Spinal cord (tissue), 10 donors: ENCODE data around the gene TLE3. TPM values are rescaled to one million over a fixed set of nuclear protein-coding genes. Genes with fewer than 3 reads are reported as not detected.

Experiments
- DNase-seq, 6 donors: peaks; one replicate each; pipeline versions ENCODE4 v3.0.0 to v3.0.0-alpha.2; 2013 to 2015; ENCODE audit warnings: low spot score in 6 of 6, low read depth in 4 of 6
- H3K27ac ChIP-seq: one replicate; pipeline ENCODE4 v1.5.1; 2013; ENCODE audit warnings: low read depth, low read length, control low read depth
- H3K27me3 ChIP-seq: one replicate; pipeline ENCODE4 v1.6.1; 2013; ENCODE audit warnings: low read length; ENCODE audit not compliant: control insufficient read depth, insufficient read depth
- H3K36me3 ChIP-seq: one replicate; pipeline ENCODE4 v1.6.1; 2013; ENCODE audit warnings: low read length; ENCODE audit not compliant: control insufficient read depth, insufficient read depth
- H3K4me1 ChIP-seq: one replicate; pipeline ENCODE4 v1.6.1; 2013; ENCODE audit warnings: low read length; ENCODE audit not compliant: control insufficient read depth, insufficient read depth
- H3K4me3 ChIP-seq: one replicate; pipeline ENCODE4 v1.5.1; 2013; ENCODE audit warnings: low read depth, low read length, control low read depth
- H3K9me3 ChIP-seq: one replicate; pipeline ENCODE4 v1.6.1; 2013; ENCODE audit warnings: low read length; ENCODE audit not compliant: control insufficient read depth, insufficient read depth
- WGBS: methylation state at CpG from one replicate; pipeline ENCODE4 v1.1.5; 2013; ENCODE audit warnings: missing lambda C conversion rate; ENCODE audit not compliant: insufficient coverage; 5-methylcytosine and 5-hydroxymethylcytosine counted together
- polyA plus RNA-seq, 2 donors: library from polyadenylated mRNA; unstranded; fragments of 120-200 nt; gene quantifications; one replicate each; pipeline ENCODE4 v1.2.1, GENCODE V29; 2013; ENCODE audit not compliant: insufficient read length in 2 of 2
- total RNA-seq, 2 donors: library from RNA; depleted of rRNA in 1 of 2; stranded (reverse); fragments of 120-200 nt in 1 of 2; fragments of >200 nt in 1 of 2; gene quantifications; one replicate each; pipeline versions ENCODE4 v1.2.3 to v1.2.4, GENCODE V29; 2013 to 2014
- donor health status: healthy.

TLE3 gene
- total and polyA plus RNA-seq, 4 donors = 24.7 to 48.7 (median 38.2) TPM

DNA sequence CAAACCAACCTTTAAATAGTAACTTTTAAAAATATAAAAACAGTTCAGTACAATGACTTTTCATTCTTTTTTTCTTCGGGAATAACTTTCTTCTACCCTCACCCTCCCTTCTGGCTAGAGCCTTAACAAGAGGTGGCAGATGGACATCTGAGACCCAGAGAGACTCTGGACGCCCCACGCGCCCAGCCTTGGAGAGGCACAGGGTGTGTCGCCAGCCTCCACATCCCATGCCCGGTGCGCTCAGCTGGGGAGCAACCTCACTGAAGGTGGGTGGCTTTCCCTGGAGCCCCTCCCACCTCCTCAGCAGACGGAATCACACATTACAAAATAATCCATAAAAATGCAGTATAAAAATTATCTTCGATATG, 49.5 kb downstream of the TLE3 start:
- H3K4me1 ChIP-seq = peaks cover 47% of the 10 kb centered on the region

DNA sequence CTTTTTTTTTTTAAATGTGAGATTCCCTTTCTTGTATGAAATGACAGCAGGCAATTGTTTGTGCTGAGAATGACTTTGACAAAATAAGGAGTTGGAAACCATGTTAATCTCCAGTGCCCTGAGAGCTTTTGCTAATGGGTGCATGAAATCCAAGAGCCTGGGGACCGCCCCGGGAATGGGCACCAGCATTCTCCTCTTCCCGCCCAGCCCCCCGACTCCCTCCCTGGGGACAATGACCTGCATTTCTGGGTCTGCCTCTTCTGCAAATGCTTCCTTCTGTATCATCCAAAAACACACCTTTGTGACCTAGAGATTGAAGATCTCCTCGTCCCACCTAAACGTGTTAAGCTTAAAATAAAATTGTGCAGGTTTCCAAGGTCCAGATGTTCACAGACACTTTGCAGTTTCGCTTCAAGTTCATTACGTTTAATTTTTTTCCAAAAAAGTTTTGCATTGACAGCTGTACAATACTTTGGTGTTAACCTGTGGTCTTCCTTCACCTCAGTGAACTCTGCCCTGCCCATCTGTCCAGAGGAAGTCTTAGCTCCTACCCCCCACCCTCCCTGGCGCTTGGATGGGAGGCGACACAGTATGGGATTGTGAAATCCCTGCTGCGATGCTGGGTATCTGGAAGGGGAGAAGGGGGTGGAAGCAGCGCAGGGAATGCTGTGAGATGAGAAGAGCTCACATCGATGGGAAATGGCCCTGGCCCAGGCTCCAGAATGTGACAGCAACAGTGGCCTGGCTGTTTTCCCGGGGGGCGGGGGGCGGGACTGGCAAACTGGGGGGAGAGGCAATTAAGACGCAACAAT, 50.1 kb downstream of the TLE3 start:
- peaks cover 1% of the 10 kb centered on the region for H3K9me3 ChIP-seq
- H3K36me3 ChIP-seq = peaks cover 42% of the 10 kb centered on the region
- no peaks in the 10 kb centered on the region for H3K27me3 ChIP-seq
- 72% methylated on average over 6 of the region's 17 CpGs for WGBS
- peaks cover 47% of the 10 kb centered on the region for H3K4me1 ChIP-seq
- H3K27ac ChIP-seq = no peak overlapping the region
- H3K4me3 ChIP-seq = no peak overlapping the region
- peak in 1 of 6 donors; percentile 72 for DNase-seq

More for the DNA sequence above, 49.5 kb downstream of the TLE3 start:
- DNase-seq = no peak
- no peaks in the 10 kb centered on the region for H3K27me3 ChIP-seq
- peaks cover 46% of the 10 kb centered on the region for H3K36me3 ChIP-seq
- no peak overlapping the region for H3K4me3 ChIP-seq
- H3K9me3 ChIP-seq = peaks cover 1% of the 10 kb centered on the region
- 41% methylated on average over 4 of the region's 9 CpGs for WGBS
- no peak overlapping the region for H3K27ac ChIP-seq

- no peak for DNase-seq
- 61% methylated on average over 4 of the region's 5 CpGs for WGBS
- Histone ChIP-seq H3K27ac (no peak overlapping the region), H3K4me3 (no peak overlapping the region), H3K36me3 (peaks cover 36% of the 10 kb centered on the region), H3K9me3 (peaks cover 1% of the 10 kb centered on the region), H3K27me3 (no peaks in the 10 kb centered on the region), H3K4me1 (peaks cover 43% of the 10 kb centered on the region)
Measured at GRCh38 chr15:70046679-70047369, 50.9 kb downstream of the TLE3 start.

GRCh38 chr15:70045045-70045444, 52.7 kb downstream of the TLE3 start:
- DNase-seq = no peak
- no peak overlapping the region for H3K27ac ChIP-seq
- H3K9me3 ChIP-seq = peaks cover 1% of the 10 kb centered on the region
- H3K4me3 ChIP-seq = no peak overlapping the region
- peaks cover 31% of the 10 kb centered on the region for H3K4me1 ChIP-seq
- peaks cover 20% of the 10 kb centered on the region for H3K36me3 ChIP-seq
- H3K27me3 ChIP-seq = no peaks in the 10 kb centered on the region

GRCh38 chr15:70044168-70044567, 53.5 kb downstream of the TLE3 start:
- peaks cover 1% of the 10 kb centered on the region for H3K9me3 ChIP-seq
- H3K4me3 ChIP-seq = no peak overlapping the region
- peaks cover 11% of the 10 kb centered on the region for H3K36me3 ChIP-seq
- H3K27me3 ChIP-seq = peaks cover under 1% of the 10 kb centered on the region
- no peak for DNase-seq
- 86% methylated on average over 1 of the region's 3 CpGs for WGBS
- H3K27ac ChIP-seq = no peak overlapping the region
- H3K4me1 ChIP-seq = peaks cover 22% of the 10 kb centered on the region

DNA sequence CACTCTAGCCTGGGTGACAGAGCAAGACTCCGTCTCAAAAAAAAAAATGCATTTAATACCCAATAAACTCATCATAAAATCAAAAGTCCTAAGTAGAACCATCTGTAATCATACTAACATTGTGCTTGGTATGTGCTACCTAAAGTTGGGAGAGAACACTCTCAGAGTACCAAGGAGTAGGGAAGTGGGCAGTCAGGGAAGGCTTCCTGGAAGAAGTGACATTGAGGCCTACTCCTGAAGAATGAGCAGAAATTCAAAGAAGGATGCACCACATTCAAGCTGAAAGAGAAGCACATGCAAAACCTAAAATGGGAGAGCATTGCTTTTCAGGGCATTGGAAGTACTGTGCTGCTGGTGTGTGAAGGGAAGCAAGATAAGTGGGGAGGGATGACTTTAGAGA, 54.1 kb downstream of the TLE3 start:
- Histone ChIP-seq H3K4me1 (peaks cover 17% of the 10 kb centered on the region), H3K27ac (no peak overlapping the region), H3K4me3 (no peak overlapping the region), H3K36me3 (peaks cover 9% of the 10 kb centered on the region), H3K9me3 (peaks cover 1% of the 10 kb centered on the region), H3K27me3 (peaks cover 2% of the 10 kb centered on the region)
- DNase-seq = no peak
- WGBS = no CpG with 5 or more reads among the region's 1 CpG

- Histone ChIP-seq H3K36me3 (peaks cover 2% of the 10 kb centered on the region), H3K4me1 (peaks cover 8% of the 10 kb centered on the region), H3K4me3 (no peak overlapping the region), H3K9me3 (peaks cover 1% of the 10 kb centered on the region), H3K27me3 (peaks cover 2% of the 10 kb centered on the region), H3K27ac (no peak overlapping the region)
- no peak for DNase-seq
- WGBS = 93% methylated on average over 4 of the region's 5 CpGs
Measured at GRCh38 chr15:70042553-70043214, 55.0 kb downstream of the TLE3 start.

DNA sequence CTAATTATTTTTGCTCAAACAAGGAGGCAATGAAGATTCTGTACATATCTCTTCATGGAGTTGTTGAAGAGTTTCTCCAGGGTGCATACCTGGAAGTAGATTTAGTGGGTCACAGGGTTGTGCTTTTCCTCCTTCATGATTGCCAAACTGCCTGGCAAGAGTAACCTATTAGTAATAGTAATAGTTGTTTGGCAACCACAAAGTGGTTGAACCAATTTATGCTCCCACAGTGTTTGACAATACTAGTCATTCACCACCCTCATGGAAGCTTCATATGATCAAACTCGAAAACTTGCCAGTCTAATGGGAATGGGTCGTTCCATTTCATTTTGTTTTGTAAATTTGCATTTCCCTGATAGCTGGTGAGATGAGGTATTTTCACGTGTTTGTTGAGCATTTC, 57.8 kb downstream of the TLE3 start:
- no peak overlapping the region for H3K27ac ChIP-seq
- no peaks in the 10 kb centered on the region for H3K4me1 ChIP-seq
- no peak for DNase-seq
- H3K4me3 ChIP-seq = no peak overlapping the region
- H3K9me3 ChIP-seq = peaks cover 1% of the 10 kb centered on the region
- peaks cover 5% of the 10 kb centered on the region for H3K27me3 ChIP-seq
- no CpG with 5 or more reads among the region's 3 CpGs for WGBS
- H3K36me3 ChIP-seq = no peaks in the 10 kb centered on the region

GRCh38 chr15:70038730-70039392, 58.9 kb downstream of the TLE3 start:
- no peak for DNase-seq
- Histone ChIP-seq H3K27me3 (peaks cover 9% of the 10 kb centered on the region), H3K27ac (no peak overlapping the region), H3K36me3 (no peaks in the 10 kb centered on the region), H3K9me3 (no peaks in the 10 kb centered on the region), H3K4me3 (no peak overlapping the region), H3K4me1 (peaks cover 8% of the 10 kb centered on the region)
- 88% methylated on average over 1 of the region's 4 CpGs for WGBS
